ENCODE data around the gene KLHL14. TPM values are rescaled to one million over a fixed set of nuclear protein-coding genes. Genes with fewer than 3 reads are reported as not detected.

The KLHL14 gene
- total and polyA plus RNA-seq, 2 of the 13 experiments (the other 11 are each of a cell fraction or from before 2014, with no cell fraction given): 16.0 to 41.8 TPM

- TF ChIP-seq ATM (IDR thresholded peaks at IDR 0.05; ENCODE audit: borderline replicate concordance) (no peak), REST (IDR thresholded peaks at IDR 0.05; ENCODE audit: borderline replicate concordance in 1 of 2, low read depth in 1 of 2, low read length in 2 of 2) (peak in 1 of 2 experiments; percentile 65; a peak in 1 of 4 replicates), ZNF768 (CRISPR knock-in tag; IDR thresholded peaks at IDR 0.05) (no peak), PAWR (CRISPR knock-in tag; IDR thresholded peaks at IDR 0.05; ENCODE audit: borderline replicate concordance) (no peak), BHLHE40 (IDR thresholded peaks at IDR 0.05; ENCODE audit: low read length) (peak; percentile 62), CHD4 (IDR thresholded peaks at IDR 0.05; ENCODE audit: borderline replicate concordance, low read length) (peak; percentile 23; the same call in 1 of the 2 replicates), SIN3B (IDR thresholded peaks at IDR 0.05; ENCODE audit: low read length) (no peak), ARID5B (CRISPR knock-in tag; IDR thresholded peaks at IDR 0.05) (peak; percentile 98), TRIM24 (CRISPR knock-in tag; IDR thresholded peaks at IDR 0.05) (no peak), ZNF329 (CRISPR knock-in tag; IDR thresholded peaks at IDR 0.05; ENCODE audit: low read depth) (no peak), RXRB (CRISPR knock-in tag; IDR thresholded peaks at IDR 0.05; ENCODE audit: borderline replicate concordance) (peak; percentile 95), PHB2 (IDR thresholded peaks at IDR 0.05; ENCODE audit: partially characterized antibody) (no peak), TCF7L2 (IDR thresholded peaks at IDR 0.05; ENCODE audit: low read depth, low read length) (peak; percentile 33; the same call in 1 of the 2 replicates)
- TF ChIP-seq, protein P1, sequence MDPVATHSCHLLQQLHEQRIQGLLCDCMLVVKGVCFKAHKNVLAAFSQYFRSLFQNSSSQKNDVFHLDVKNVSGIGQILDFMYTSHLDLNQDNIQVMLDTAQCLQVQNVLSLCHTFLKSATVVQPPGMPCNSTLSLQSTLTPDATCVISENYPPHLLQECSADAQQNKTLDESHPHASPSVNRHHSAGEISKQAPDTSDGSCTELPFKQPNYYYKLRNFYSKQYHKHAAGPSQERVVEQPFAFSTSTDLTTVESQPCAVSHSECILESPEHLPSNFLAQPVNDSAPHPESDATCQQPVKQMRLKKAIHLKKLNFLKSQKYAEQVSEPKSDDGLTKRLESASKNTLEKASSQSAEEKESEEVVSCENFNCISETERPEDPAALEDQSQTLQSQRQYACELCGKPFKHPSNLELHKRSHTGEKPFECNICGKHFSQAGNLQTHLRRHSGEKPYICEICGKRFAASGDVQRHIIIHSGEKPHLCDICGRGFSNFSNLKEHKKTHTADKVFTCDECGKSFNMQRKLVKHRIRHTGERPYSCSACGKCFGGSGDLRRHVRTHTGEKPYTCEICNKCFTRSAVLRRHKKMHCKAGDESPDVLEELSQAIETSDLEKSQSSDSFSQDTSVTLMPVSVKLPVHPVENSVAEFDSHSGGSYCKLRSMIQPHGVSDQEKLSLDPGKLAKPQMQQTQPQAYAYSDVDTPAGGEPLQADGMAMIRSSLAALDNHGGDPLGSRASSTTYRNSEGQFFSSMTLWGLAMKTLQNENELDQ (CRISPR knock-in tag; IDR thresholded peaks at IDR 0.05; ENCODE audit: borderline replicate concordance): no peak
- TF ChIP-seq, protein P2, sequence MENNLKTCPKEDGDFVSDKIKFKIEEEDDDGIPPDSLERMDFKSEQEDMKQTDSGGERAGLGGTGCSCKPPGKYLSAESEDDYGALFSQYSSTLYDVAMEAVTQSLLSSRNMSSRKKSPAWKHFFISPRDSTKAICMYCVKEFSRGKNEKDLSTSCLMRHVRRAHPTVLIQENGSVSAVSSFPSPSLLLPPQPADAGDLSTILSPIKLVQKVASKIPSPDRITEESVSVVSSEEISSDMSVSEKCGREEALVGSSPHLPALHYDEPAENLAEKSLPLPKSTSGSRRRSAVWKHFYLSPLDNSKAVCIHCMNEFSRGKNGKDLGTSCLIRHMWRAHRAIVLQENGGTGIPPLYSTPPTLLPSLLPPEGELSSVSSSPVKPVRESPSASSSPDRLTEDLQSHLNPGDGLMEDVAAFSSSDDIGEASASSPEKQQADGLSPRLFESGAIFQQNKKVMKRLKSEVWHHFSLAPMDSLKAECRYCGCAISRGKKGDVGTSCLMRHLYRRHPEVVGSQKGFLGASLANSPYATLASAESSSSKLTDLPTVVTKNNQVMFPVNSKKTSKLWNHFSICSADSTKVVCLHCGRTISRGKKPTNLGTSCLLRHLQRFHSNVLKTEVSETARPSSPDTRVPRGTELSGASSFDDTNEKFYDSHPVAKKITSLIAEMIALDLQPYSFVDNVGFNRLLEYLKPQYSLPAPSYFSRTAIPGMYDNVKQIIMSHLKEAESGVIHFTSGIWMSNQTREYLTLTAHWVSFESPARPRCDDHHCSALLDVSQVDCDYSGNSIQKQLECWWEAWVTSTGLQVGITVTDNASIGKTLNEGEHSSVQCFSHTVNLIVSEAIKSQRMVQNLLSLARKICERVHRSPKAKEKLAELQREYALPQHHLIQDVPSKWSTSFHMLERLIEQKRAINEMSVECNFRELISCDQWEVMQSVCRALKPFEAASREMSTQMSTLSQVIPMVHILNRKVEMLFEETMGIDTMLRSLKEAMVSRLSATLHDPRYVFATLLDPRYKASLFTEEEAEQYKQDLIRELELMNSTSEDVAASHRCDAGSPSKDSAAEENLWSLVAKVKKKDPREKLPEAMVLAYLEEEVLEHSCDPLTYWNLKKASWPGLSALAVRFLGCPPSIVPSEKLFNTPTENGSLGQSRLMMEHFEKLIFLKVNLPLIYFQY (CRISPR knock-in tag; IDR thresholded peaks at IDR 0.05; ENCODE audit: borderline replicate concordance): no peak
These were observed 31.5 kb upstream of the KLHL14 start (continued) for GRCh38 chr18:32804134-32804888.

Data from HepG2 (cell line).